ENCODE measurements around the gene GFER.

GRCh38 chr16:1975432-1976215 lies 8.4 kb upstream of the GFER start:
- TF ChIP-seq POLR2A (IDR thresholded peaks at IDR 0.05; ENCODE audit: low read depth, low read length) (no peak), POLR2AphosphoS5 (IDR thresholded peaks at IDR 0.05; ENCODE audit: low read depth, low read length) (no peak), SPI1 (IDR thresholded peaks at IDR 0.05; ENCODE audit: low read depth, low read length) (no peak), TAF1 (IDR thresholded peaks at IDR 0.05; ENCODE audit: low read depth, low read length) (no peak)
